B cell (primary cell): ENCODE measurements around the gene ATP11A. TPM values are rescaled to one million over a fixed set of nuclear protein-coding genes. Genes with fewer than 3 reads are reported as not detected.

ENCODE experiments used
- ATAC-seq: fragments of 200-7000 bp; cut with Tn5 transposase; one replicate; pipeline ENCODE4 v1.10.0; 2021; ENCODE audit warnings: low read depth, mild to moderate bottlenecking, moderate number of reproducible peaks, moderate library complexity
- CTCF ChIA-PET: fragments of 350-600 bp; sonication (Branson Sonifier 250); formaldehyde crosslinking; loops from one replicate; lab custom pipeline; 2021; ENCODE audit warnings: antibody characterized with exemption, inconsistent platforms; lab: Charles Lee
- POLR2A ChIA-PET: fragments of 350-600 bp; sonication (Branson Sonifier 250); formaldehyde crosslinking; loops from one replicate; lab custom pipeline; 2021; ENCODE audit warnings: antibody characterized with exemption; lab: Charles Lee
- DNase-seq: peaks from one replicate; pipeline ENCODE4 v3.0.0; 2013
- H2AFZ ChIP-seq: 2 replicates; pipeline ENCODE4 v1.6.1; 2012; ENCODE audit warnings: mild to moderate bottlenecking, low read depth, low read length; ENCODE audit not compliant: insufficient read depth, poor library complexity, severe bottlenecking
- H3K27ac ChIP-seq, 2 donors: 1 replicate in 1 of 2; 2 replicates in 1 of 2; pipeline ENCODE4 v1.5.1; 2012 to 2013; ENCODE audit warnings: low read length in 2 of 2, mild to moderate bottlenecking in 2 of 2, moderate library complexity in 1 of 2
- H3K27me3 ChIP-seq, 4 experiments: fragments of 200-600 bp in 1 of 4; sonication (generic) in 1 of 4; replicated peaks in 1 of 4; 1 replicate in 2 of 4; 2 replicates in 2 of 4; pipeline versions ENCODE4 v1.6.1 to v1.7.0; 2013 to 2016; ENCODE audit warnings: low read length in 3 of 4, mild to moderate bottlenecking in 2 of 4, mixed read lengths in 1 of 4, moderate library complexity in 1 of 4; ENCODE audit not compliant: insufficient read depth in 4 of 4, control insufficient read depth in 3 of 4; ENCODE audit errors: control extremely low read depth in 1 of 4
- H3K36me3 ChIP-seq, 2 experiments: replicated peaks in 1 of 2; 1 replicate in 1 of 2; 2 replicates in 1 of 2; pipeline versions ENCODE4 v1.6.1 to v1.7.1; 2013; ENCODE audit warnings: low read length in 1 of 2; ENCODE audit not compliant: insufficient read depth in 2 of 2, control insufficient read depth in 1 of 2; ENCODE audit errors: control extremely low read depth in 1 of 2, extremely low read depth in 1 of 2
- H3K4me1 ChIP-seq, 2 donors: fragments of 200-600 bp in 1 of 2; sonication (generic) in 1 of 2; 1 replicate in 1 of 2; 2 replicates in 1 of 2; pipeline versions ENCODE4 v1.5.1 to v1.6.1; 2013 to 2017; ENCODE audit warnings: low read length in 2 of 2; ENCODE audit not compliant: control insufficient read depth in 2 of 2, insufficient read depth in 2 of 2
- H3K4me2 ChIP-seq: replicated peaks from 2 replicates; pipeline ENCODE3; 2012; ENCODE audit warnings: mild to moderate bottlenecking, low read depth, low read length; ENCODE audit not compliant: poor library complexity, severe bottlenecking
- H3K4me3 ChIP-seq, 5 experiments: fragments of 200-600 bp in 1 of 5; sonication (generic) in 1 of 5; 1 replicate in 3 of 5; 2 replicates in 2 of 5; pipeline versions ENCODE4 v1.5.1 to v1.7.0; 2011 to 2016; ENCODE audit warnings: low read length in 4 of 5, mild to moderate bottlenecking in 4 of 5, low read depth in 2 of 5, control low read depth in 1 of 5, moderate library complexity in 1 of 5; ENCODE audit not compliant: insufficient read depth in 1 of 5; ENCODE audit errors: control extremely low read depth in 1 of 5, extremely low read depth in 1 of 5
- H3K79me2 ChIP-seq: fragments of 200-600 bp; sonication (generic); one replicate; pipeline ENCODE4 v1.6.0; 2016; ENCODE audit warnings: low read length; ENCODE audit not compliant: control insufficient read depth, insufficient read depth
- H3K9ac ChIP-seq: fragments of 200-600 bp; sonication (generic); 2 replicates; pipeline ENCODE4 v1.6.1; 2017; ENCODE audit warnings: mild to moderate bottlenecking, low read length, moderate library complexity
- H3K9me3 ChIP-seq, 3 donors: one replicate each; pipeline versions ENCODE4 v1.6.1 to v1.7.1; 2013; ENCODE audit warnings: low read length in 2 of 3; ENCODE audit not compliant: control insufficient read depth in 2 of 3, insufficient read depth in 1 of 3; ENCODE audit errors: control extremely low read depth in 1 of 3
- H4K20me1 ChIP-seq: 2 replicates; pipeline ENCODE4 v1.6.0; 2012; ENCODE audit warnings: mild to moderate bottlenecking, low read length; ENCODE audit not compliant: insufficient read depth, control insufficient read depth, poor library complexity, severe bottlenecking
- H3K27ac Mint-ChIP-seq: one replicate; pipeline ENCODE4 v1.8.0; 2021; ENCODE audit warnings: mixed read lengths
- H3K27me3 Mint-ChIP-seq: one replicate; pipeline ENCODE4 v1.8.0; 2021; ENCODE audit warnings: mixed read lengths
- H3K4me1 Mint-ChIP-seq: one replicate; pipeline ENCODE4 v1.8.0; 2021; ENCODE audit warnings: mixed read lengths
- H3K4me3 Mint-ChIP-seq: one replicate; pipeline ENCODE4 v1.8.0; 2021; ENCODE audit warnings: mixed read lengths
- H3K9me3 Mint-ChIP-seq: one replicate; pipeline ENCODE4 v1.8.0; 2022; ENCODE audit warnings: mixed read lengths; ENCODE audit not compliant: insufficient read depth
- EZH2 ChIP-seq: IDR thresholded peaks from 2 replicates; pipeline ENCODE4 v1.6.1; 2012; ENCODE audit warnings: borderline replicate concordance, low read depth, mild to moderate bottlenecking, moderate library complexity, low read length; ENCODE audit not compliant: insufficient read depth, poor library complexity, severe bottlenecking
- WGBS: methylation state at CpG from one replicate; pipeline ENCODE4 v1.1.5; 2013; ENCODE audit warnings: missing lambda C conversion rate; ENCODE audit not compliant: insufficient coverage; 5-methylcytosine and 5-hydroxymethylcytosine counted together
- intact Hi-C: fragments of 100-400 bp; cut with micrococcal nuclease; formaldehyde crosslinking; loops from one replicate; pipeline ENCODE4 v1.10.0; 2022
- polyA plus RNA-seq: library from polyadenylated mRNA; depleted of rRNA; stranded (reverse); fragments of >200 nt; gene quantifications from 2 replicates; pipeline ENCODE4 v1.2.3, GENCODE V29; 2012
- total RNA-seq, 2 donors: library from RNA; stranded (reverse); fragments of 120-200 nt in 1 of 2; gene quantifications; 1 replicate in 1 of 2; 2 replicates in 1 of 2; pipeline versions ENCODE4 v1.2.3 to v1.2.4, GENCODE V29; 2013 to 2022
- TF ChIP-seq, protein P1 (sequence below): fragments of 200-600 bp; IDR thresholded peaks from one replicate; pipeline ENCODE4 v1.8.0; 2022; ENCODE audit warnings: antibody characterized with exemption, mild to moderate bottlenecking

ATP11A gene
- total and polyA plus RNA-seq, 2 donors (not counting 1 experiment from before 2014, with no cell fraction given), result 36.9 to 60.3 TPM

DNA sequence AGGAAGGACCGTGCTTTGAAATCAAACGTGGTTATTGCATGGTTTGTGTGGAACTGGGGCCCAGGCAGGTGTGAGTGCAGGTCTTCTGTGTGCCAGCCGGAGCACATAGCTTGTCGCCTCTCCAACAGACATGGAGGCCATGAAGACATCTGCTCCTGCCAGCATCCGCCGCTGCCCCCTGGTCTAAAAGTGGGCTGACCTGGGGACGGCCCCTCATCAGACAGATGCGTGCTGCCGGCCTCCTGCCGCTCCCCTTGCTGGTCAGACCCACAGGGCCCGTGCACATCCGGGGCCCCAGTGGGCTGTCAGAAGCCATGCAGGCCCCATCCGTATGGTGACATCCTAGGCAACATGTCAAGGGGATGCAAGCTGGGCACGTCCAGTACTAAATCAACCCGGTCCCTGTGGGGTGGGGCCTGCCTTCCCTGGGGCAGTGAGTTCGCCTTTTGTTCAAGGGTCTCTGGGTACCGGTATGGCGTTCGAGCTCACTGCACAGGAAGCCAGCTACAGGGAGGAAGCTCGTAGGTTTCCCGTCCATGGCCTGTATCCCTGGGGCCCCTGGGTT is 191.2 kb downstream of the ATP11A start:
- Histone ChIP-seq H4K20me1 (peaks cover 4% of the 10 kb centered on the region), H3K9me3 (no peaks in the 10 kb centered on the region)
- no peak overlapping the region for H3K4me3 Mint-ChIP-seq

More for the DNA sequence above, 191.2 kb downstream of the ATP11A start:
- H3K9me3 Mint-ChIP-seq, result no peaks in the 10 kb centered on the region
- DNase-seq (no peak), ATAC-seq (no peak)
- no peak overlapping the region for H3K9ac ChIP-seq
- peaks cover 3% of the 10 kb centered on the region for H3K79me2 ChIP-seq
- no peak overlapping the region for H3K27ac Mint-ChIP-seq
- no peaks in the 10 kb centered on the region for H3K27me3 Mint-ChIP-seq
- peaks cover 0 to 41% of the 10 kb centered on the region in 2 experiments for H3K36me3 ChIP-seq
- intact Hi-C loops, result no loop called here
- H3K4me1 Mint-ChIP-seq, result no peaks in the 10 kb centered on the region
- no peak overlapping the region for H3K4me2 ChIP-seq
- H3K4me1 ChIP-seq, result peaks cover 0 to 5% of the 10 kb centered on the region in 2 donors
- ChIA-PET POLR2A (no interaction called here), CTCF (interaction anchor here (0.9 kb wide), 1 partner anchor 12 kb away, joined by 3 read pairs; no protein-coding TSS in a partner anchor)
- H3K27me3 ChIP-seq, result no peaks in the 10 kb centered on the region
- H3K27ac ChIP-seq, result no peak overlapping the region
- no peak overlapping the region for H2AFZ ChIP-seq
- no peak overlapping the region for H3K4me3 ChIP-seq
- TF ChIP-seq EZH2, result no peak
- TF ChIP-seq, protein P1, sequence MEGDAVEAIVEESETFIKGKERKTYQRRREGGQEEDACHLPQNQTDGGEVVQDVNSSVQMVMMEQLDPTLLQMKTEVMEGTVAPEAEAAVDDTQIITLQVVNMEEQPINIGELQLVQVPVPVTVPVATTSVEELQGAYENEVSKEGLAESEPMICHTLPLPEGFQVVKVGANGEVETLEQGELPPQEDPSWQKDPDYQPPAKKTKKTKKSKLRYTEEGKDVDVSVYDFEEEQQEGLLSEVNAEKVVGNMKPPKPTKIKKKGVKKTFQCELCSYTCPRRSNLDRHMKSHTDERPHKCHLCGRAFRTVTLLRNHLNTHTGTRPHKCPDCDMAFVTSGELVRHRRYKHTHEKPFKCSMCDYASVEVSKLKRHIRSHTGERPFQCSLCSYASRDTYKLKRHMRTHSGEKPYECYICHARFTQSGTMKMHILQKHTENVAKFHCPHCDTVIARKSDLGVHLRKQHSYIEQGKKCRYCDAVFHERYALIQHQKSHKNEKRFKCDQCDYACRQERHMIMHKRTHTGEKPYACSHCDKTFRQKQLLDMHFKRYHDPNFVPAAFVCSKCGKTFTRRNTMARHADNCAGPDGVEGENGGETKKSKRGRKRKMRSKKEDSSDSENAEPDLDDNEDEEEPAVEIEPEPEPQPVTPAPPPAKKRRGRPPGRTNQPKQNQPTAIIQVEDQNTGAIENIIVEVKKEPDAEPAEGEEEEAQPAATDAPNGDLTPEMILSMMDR, result no peak
- over 99% methylated on average over 21 of the region's 21 CpGs for WGBS
